Heart right ventricle (tissue), 16 donors: ENCODE measurements around the gene EEF1B2. TPM values are rescaled to one million over a fixed set of nuclear protein-coding genes. Genes with fewer than 3 reads are reported as not detected.
"Not testable (repeated sequence)": the region's sequence is repeated elsewhere in the genome, so short reads cannot be mapped to it uniquely, and the experiment has no call there.

Experiments
- ATAC-seq, 8 donors: fragments of 200-7000 bp; cut with Tn5 transposase; one replicate each; pipeline ENCODE4 v1.9.1; 2020; ENCODE audit warnings: mild to moderate bottlenecking in 8 of 8, moderate library complexity in 8 of 8, moderate number of reproducible peaks in 1 of 8
- DNase-seq, 2 donors: peaks; one replicate each; pipeline ENCODE4 v3.0.0-alpha.2; 2020
- H3K27ac ChIP-seq, 10 donors: fragments of 200-600 bp; sonication (generic) in 2 of 10; one replicate each; pipeline versions ENCODE4 v1.5.0 to v1.8.0; 2020 to 2022; ENCODE audit warnings: mild to moderate bottlenecking in 3 of 10
- H3K27me3 ChIP-seq, 7 donors: fragments of 200-600 bp; one replicate each; pipeline ENCODE4 v1.8.0; 2021 to 2022; ENCODE audit warnings: mild to moderate bottlenecking in 2 of 7
- H3K36me3 ChIP-seq, 9 donors: fragments of 200-600 bp; sonication (generic) in 1 of 9; one replicate each; pipeline versions ENCODE4 v1.5.0 to v1.8.0; 2020 to 2022; ENCODE audit warnings: mild to moderate bottlenecking in 2 of 9
- H3K4me1 ChIP-seq, 9 donors: fragments of 200-600 bp; sonication (generic) in 1 of 9; one replicate each; pipeline versions ENCODE4 v1.5.0 to v1.8.0; 2020 to 2022; ENCODE audit warnings: mild to moderate bottlenecking in 4 of 9
- H3K4me3 ChIP-seq, 10 donors: fragments of 200-600 bp; sonication (generic) in 2 of 10; one replicate each; pipeline versions ENCODE4 v1.5.0 to v1.8.0; 2020 to 2022; ENCODE audit warnings: mild to moderate bottlenecking in 7 of 10, moderate library complexity in 2 of 10
- H3K9me3 ChIP-seq, 11 donors: fragments of 200-600 bp in 10 of 11; sonication (generic) in 2 of 11; one replicate each; pipeline versions ENCODE4 v1.5.0 to v1.8.0; 2013 to 2022; ENCODE audit warnings: mild to moderate bottlenecking in 2 of 11, control low read depth in 1 of 11, moderate library complexity in 1 of 11
- WGBS, 2 donors: extraction: QIAGEN DNeasy Blood & Tissue Kit; methylation state at CpG; one replicate each; pipeline ENCODE4 v1.1.7; 2013; ENCODE audit warnings: inconsistent platforms in 1 of 2; 5-methylcytosine and 5-hydroxymethylcytosine counted together
- intact Hi-C, 10 donors: fragments of 100-400 bp; cut with DNase I; formaldehyde crosslinking; loops; one replicate each; pipeline versions ENCODE4 v1.11.1 to v1.14.2; 2022
- polyA plus RNA-seq, 2 donors: library from polyadenylated mRNA; stranded (reverse); fragments of 200-250 nt; gene quantifications; one replicate each; pipeline ENCODE4 v1.2.3, GENCODE V29; 2013
- total RNA-seq, 10 donors: library from RNA; stranded (reverse); fragmentation: NEBNext Ultra II Directional in 3 of 10; extraction: Animal tissue kit (Norgen Biotek cat#: 25700) in 3 of 10; gene quantifications; one replicate each; pipeline versions ENCODE4 v1.2.1 to v1.2.4, GENCODE V29; 2021 to 2023
- TF ChIP-seq, protein P1 (sequence below), 9 donors: fragments of 200-600 bp; sonication (generic) in 2 of 9; IDR thresholded peaks; one replicate each; pipeline versions ENCODE4 v1.5.0 to v1.8.0; 2021 to 2022; ENCODE audit warnings: antibody characterized with exemption in 9 of 9, mild to moderate bottlenecking in 5 of 9, moderate library complexity in 1 of 9
- donor health status: Arrhythmogenic right ventricular cardiomyopathy.
- donor health status: ischemic (EF 13 %, LVEDD 7.1; RV severe dilation, severe dysfunction).
- donor health status: healthy with polysubstance abuse.
- donor health status: DM: no; HTN: yes; CAD: no.
- donor health status: DM: no; HTN: no; CAD: no.
- donor health status: ischemic (EF 25% LVEDD 6.9; RV normal size, moderate dysfunction).
- donor health status: ischemic (EF 25% LVEDD 5.7; RV mildly dilated, moderate dysfunction).
- donor health status: healthy.
- donor health status: DM: yes; HTN: yes; CAD: no.
- donor health status: Ischemic cardiomyopathy.
- donor health status: ischemic (EF 35%, LVEDD 5.7; RV mildly dilated, moderate dysfunction).
- donor health status: nonischemic (EF 11% LVEDD 7.7; RV severe dilation, severe dysfunction).
- donor health status: DM: yes; HTN: yes; CAD: no.
- donor health status: PGD.
- donor health status: ischemic (EF 29% LVEDD 5.4; RV normal size, mild dysfunction).
- donor health status: nonischemic (EF 23%, LVEDD 6.1; RV moderate dilation, normal function).

The EEF1B2 gene
- total and polyA plus RNA-seq, 12 donors, result 205 to 813 (median 228) TPM

DNA sequence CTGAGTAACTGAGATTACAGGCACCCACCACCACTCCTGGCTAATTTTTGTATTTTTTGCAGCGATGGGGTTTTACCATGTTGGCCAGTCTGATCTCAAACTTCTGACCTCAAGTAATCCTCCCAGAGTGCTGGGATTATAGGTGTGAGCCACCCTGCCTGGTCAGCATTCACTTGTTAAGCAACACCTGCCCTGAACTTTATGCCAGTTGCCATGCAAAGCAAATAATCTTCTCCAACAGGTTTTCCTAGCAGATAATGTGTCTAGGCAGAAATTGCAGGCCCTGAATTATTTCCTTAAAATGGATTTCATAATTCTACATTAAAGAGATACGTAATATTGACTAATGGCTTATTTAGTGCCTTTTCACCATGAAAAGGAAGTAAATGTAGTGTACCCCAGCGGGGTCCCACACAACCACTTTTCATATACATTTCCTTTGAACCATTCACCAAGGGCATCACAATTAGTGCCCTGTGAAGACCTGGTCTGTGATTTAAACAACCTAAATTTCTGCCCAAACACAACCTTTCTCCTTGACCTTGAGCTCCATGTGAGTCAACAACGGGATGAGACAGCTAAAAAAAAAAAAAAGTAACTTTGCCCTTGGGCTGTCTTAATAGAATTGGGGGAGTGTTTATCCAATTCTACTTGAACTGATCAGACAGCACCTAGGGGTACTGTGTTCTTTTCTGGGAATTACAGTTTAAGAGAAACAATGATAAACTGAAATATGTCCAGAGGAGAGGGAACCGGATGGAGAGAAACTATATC, 41.6 kb downstream of the EEF1B2 start:
- H3K36me3 ChIP-seq, result no peaks in the 10 kb centered on the region
- whole genome bisulfite sequencing, 2 donors, result 79 to 82% methylated on average over 5 of the region's 5 CpGs
- H3K9me3 ChIP-seq, result no peaks in the 10 kb centered on the region
- DNase-seq (no peak), ATAC-seq (no peak)
- no peaks in the 10 kb centered on the region for H3K4me1 ChIP-seq
- H3K27me3 ChIP-seq, result peaks cover 0 to 8% (median 0%) of the 10 kb centered on the region in 7 donors
- no peak overlapping the region for H3K27ac ChIP-seq
- intact Hi-C loops, result no loop called here
- H3K4me3 ChIP-seq, result no peak overlapping the region
- TF ChIP-seq, protein P1, sequence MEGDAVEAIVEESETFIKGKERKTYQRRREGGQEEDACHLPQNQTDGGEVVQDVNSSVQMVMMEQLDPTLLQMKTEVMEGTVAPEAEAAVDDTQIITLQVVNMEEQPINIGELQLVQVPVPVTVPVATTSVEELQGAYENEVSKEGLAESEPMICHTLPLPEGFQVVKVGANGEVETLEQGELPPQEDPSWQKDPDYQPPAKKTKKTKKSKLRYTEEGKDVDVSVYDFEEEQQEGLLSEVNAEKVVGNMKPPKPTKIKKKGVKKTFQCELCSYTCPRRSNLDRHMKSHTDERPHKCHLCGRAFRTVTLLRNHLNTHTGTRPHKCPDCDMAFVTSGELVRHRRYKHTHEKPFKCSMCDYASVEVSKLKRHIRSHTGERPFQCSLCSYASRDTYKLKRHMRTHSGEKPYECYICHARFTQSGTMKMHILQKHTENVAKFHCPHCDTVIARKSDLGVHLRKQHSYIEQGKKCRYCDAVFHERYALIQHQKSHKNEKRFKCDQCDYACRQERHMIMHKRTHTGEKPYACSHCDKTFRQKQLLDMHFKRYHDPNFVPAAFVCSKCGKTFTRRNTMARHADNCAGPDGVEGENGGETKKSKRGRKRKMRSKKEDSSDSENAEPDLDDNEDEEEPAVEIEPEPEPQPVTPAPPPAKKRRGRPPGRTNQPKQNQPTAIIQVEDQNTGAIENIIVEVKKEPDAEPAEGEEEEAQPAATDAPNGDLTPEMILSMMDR (IDR thresholded peaks at IDR 0.05), result no peak

DNA sequence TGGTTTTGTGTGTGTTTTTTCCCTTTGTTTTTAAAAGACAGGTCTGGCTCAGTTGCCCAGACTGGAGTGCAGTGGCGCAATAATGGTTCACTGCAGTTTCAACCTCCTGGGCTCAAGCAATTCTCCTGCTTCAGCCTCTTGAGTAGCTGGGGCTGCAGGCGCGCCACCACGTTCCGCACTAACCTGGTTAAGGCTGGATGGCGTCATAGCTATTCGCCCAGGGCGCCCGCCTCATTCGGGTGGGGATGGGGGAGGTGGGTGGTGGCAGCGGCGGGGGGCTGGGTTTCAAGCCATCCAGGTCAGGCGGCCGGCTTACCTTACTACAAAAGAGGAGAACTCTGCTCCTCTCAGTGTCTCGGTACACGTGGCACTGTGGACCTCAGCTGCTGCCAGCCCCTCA, 42.8 kb downstream of the EEF1B2 start:
- intact Hi-C loops, result no loop called here
- TF ChIP-seq, protein P1 (IDR thresholded peaks at IDR 0.05), result no peak
- no peaks in the 10 kb centered on the region for H3K4me1 ChIP-seq
- peaks cover 0 to 8% (median 0%) of the 10 kb centered on the region in 7 donors for H3K27me3 ChIP-seq
- no peak for ATAC-seq
- no peak overlapping the region for H3K27ac ChIP-seq
- 83% methylated on average over 11 to 16 of the region's 16 CpGs for WGBS, 2 donors
- no peak for DNase-seq
- no peaks in the 10 kb centered on the region for H3K9me3 ChIP-seq
- H3K4me3 ChIP-seq, result no peak overlapping the region
- H3K36me3 ChIP-seq, result no peaks in the 10 kb centered on the region

DNA sequence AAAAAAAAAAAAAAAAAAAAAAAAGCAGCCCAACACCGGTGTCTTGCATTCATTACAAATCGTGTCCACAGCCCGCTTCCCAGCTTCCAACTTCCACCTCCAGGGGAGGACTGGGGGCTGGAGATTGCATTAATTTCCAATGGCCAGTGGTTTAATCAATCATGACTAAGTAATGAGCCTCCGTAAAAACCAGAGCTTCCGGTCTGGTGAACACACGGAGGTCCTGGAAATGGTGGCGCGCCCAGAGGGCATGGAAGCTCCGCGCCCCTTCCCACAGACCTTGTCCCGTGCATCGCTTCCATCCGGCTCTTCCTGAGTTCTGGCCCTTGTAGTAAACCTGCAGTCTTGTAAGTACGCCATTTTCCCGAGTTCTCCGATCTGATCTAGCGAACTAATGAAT, 43.6 kb downstream of the EEF1B2 start:
- Histone ChIP-seq H3K4me1 (no peaks in the 10 kb centered on the region), H3K9me3 (no peaks in the 10 kb centered on the region), H3K36me3 (no peaks in the 10 kb centered on the region), H3K27ac (no peak overlapping the region), H3K4me3 (no peak overlapping the region), H3K27me3 (peaks cover 0 to 8% (median 0%) of the 10 kb centered on the region in 7 donors)
- 95 to 96% methylated on average over 17 of the region's 17 CpGs for WGBS, 2 donors
- ATAC-seq (no peak), DNase-seq (no peak)
- TF ChIP-seq, protein P1 (IDR thresholded peaks at IDR 0.05), result no peak
- intact Hi-C loops, result no loop called here

DNA sequence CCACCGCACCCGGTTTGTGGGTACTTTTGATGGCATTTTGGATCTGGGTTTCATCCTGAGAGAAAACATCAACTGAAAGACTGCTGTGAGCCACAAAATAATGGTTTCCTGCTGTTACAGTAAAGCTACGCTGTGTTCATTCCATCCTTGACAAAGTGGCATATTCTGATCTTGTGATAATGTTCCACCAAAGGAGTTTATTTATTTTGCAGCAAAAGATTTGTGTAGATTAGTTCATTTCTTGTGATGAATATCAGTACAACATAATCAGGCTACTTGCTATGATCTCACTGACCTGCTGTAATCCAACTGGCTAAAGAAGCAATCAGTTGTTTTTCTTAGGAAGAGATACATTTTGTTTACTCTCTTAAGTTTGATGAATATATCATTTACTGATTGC, 45.0 kb downstream of the EEF1B2 start:
- intact Hi-C loops, result no loop called here
- Histone ChIP-seq H3K4me3 (no peak overlapping the region), H3K27me3 (peaks cover 0 to under 1% (median 0%) of the 10 kb centered on the region in 7 donors), H3K36me3 (no peaks in the 10 kb centered on the region), H3K27ac (no peak overlapping the region), H3K9me3 (no peaks in the 10 kb centered on the region), H3K4me1 (no peaks in the 10 kb centered on the region)
- 55 to 92% methylated on average over 3 of the region's 3 CpGs for WGBS, 2 donors
- DNase-seq, result no peak
- TF ChIP-seq, protein P1 (IDR thresholded peaks at IDR 0.05), result no peak
- no peak for ATAC-seq

DNA sequence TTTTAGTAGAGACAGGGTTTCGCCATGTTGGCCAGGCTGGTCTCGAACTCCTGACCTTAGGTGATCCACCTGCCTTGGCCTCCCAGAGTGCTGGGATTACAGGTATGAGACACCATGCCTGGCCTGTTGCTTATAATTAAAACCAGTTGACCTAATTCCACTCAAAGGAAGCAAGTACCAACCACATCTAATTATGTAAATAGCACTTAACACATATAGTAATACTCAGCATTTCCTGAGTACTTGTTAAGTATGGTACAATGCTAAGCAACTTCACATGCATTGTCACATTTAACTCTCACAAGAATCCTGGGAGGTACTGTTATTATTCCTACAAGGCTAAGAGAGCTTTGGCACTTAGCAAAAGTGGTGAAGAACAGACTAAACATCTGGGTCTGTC, 47.6 kb downstream of the EEF1B2 start:
- 92 to 100% methylated on average over 2 of the region's 2 CpGs for WGBS, 2 donors
- H3K4me3 ChIP-seq, H3K36me3 ChIP-seq, intact Hi-C loops, H3K4me1 ChIP-seq, ATAC-seq, H3K9me3 ChIP-seq, H3K27ac ChIP-seq, H3K27me3 ChIP-seq, DNase-seq: not testable (repeated sequence)
